GM23338 (cell line): ENCODE data around the gene RANBP1. TPM values are rescaled to one million over a fixed set of nuclear protein-coding genes. Genes with fewer than 3 reads are reported as not detected.

Source experiments
- ATAC-seq: fragments of 200-7000 bp; cut with Tn5 transposase; 3 replicates; pipeline ENCODE4 v1.9.1; 2020
- DNase-seq: peaks from one replicate; pipeline ENCODE4 v3.0.0-alpha.2; 2015; ENCODE audit warnings: low spot score
- H2AFZ ChIP-seq: fragments of 200-600 bp; sonication (generic); 2 replicates; pipeline ENCODE4 v1.8.0; 2016; ENCODE audit warnings: antibody characterized with exemption, mild to moderate bottlenecking, moderate library complexity
- H3F3A ChIP-seq: fragments of 200-600 bp; sonication (generic); replicated peaks from 2 replicates; pipeline ENCODE4 v1.8.0; 2017; ENCODE audit warnings: antibody characterized with exemption, mixed run types, low read depth
- H3K27ac ChIP-seq: fragments of 200-600 bp; sonication (generic); 2 replicates; pipeline ENCODE4 v1.6.1; 2016; ENCODE audit warnings: low read depth
- H3K27me3 ChIP-seq: fragments of 200-600 bp; sonication (generic); 2 replicates; pipeline ENCODE4 v1.8.0; 2016; ENCODE audit warnings: mild to moderate bottlenecking, mixed run types, moderate library complexity; ENCODE audit not compliant: insufficient read depth
- H3K36me3 ChIP-seq: fragments of 200-600 bp; sonication (generic); 2 replicates; pipeline ENCODE4 v1.8.0; 2016; ENCODE audit warnings: mild to moderate bottlenecking; ENCODE audit not compliant: insufficient read depth
- H3K4me1 ChIP-seq: fragments of 200-600 bp; sonication (generic); 2 replicates; pipeline ENCODE4 v1.8.0; 2016; ENCODE audit warnings: mild to moderate bottlenecking, moderate library complexity; ENCODE audit not compliant: insufficient read depth
- H3K4me2 ChIP-seq: fragments of 200-600 bp; sonication (generic); 2 replicates; pipeline ENCODE4 v1.7.1; 2017; ENCODE audit warnings: mixed run types
- H3K4me3 ChIP-seq: fragments of 200-600 bp; sonication (generic); 2 replicates; pipeline ENCODE4 v1.6.1; 2016; ENCODE audit warnings: mixed run types
- H3K79me2 ChIP-seq: fragments of 200-600 bp; sonication (generic); replicated peaks from 2 replicates; pipeline ENCODE4 v1.8.0; 2017; ENCODE audit warnings: mild to moderate bottlenecking; ENCODE audit not compliant: insufficient read depth
- H3K9me2 ChIP-seq: fragments of 200-600 bp; sonication (generic); 2 replicates; pipeline ENCODE4 v1.8.0; 2017; ENCODE audit not compliant: insufficient read depth
- H4K20me1 ChIP-seq: fragments of 200-600 bp; sonication (generic); replicated peaks from 2 replicates; pipeline ENCODE4 v1.8.0; 2017; ENCODE audit warnings: mild to moderate bottlenecking; ENCODE audit not compliant: insufficient read depth
- H3K27ac Mint-ChIP-seq: 2 replicates; pipeline ENCODE4 v1.8.0; 2020; ENCODE audit warnings: inconsistent platforms, mild to moderate bottlenecking, moderate library complexity, mixed read lengths
- H3K27me3 Mint-ChIP-seq: 3 replicates; pipeline ENCODE4 v1.8.0; 2022; ENCODE audit warnings: low read depth, mild to moderate bottlenecking, moderate library complexity, mixed read lengths, inconsistent platforms; ENCODE audit not compliant: insufficient read depth, poor library complexity
- H3K36me3 Mint-ChIP-seq: 3 replicates; pipeline ENCODE4 v1.8.0; 2021; ENCODE audit warnings: low read depth, mild to moderate bottlenecking, inconsistent platforms, moderate library complexity, mixed read lengths
- H3K4me1 Mint-ChIP-seq: 3 replicates; pipeline ENCODE4 v1.8.0; 2020; ENCODE audit warnings: mild to moderate bottlenecking, inconsistent platforms, mixed read lengths
- H3K4me3 Mint-ChIP-seq: 3 replicates; pipeline ENCODE4 v1.8.0; 2021; ENCODE audit warnings: moderate library complexity, mild to moderate bottlenecking, inconsistent platforms, mixed read lengths
- H3K9me3 Mint-ChIP-seq: 3 replicates; pipeline ENCODE4 v1.8.0; 2020; ENCODE audit warnings: moderate library complexity, mild to moderate bottlenecking, inconsistent platforms, mixed read lengths
- CREB1 ChIP-seq: fragments of 250-450 bp; sonication (Bioruptor Pico); IDR thresholded peaks from 2 replicates; pipeline ENCODE4 v1.5.0; 2020; ENCODE audit warnings: low read depth, mild to moderate bottlenecking, moderate library complexity
- CTCF ChIP-seq, 2 experiments: fragments of 200-600 bp in 1 of 2; sonication (generic) in 1 of 2; conservative IDR thresholded peaks; 2 replicates each; pipeline versions ENCODE4 v1.5.1 to v1.6.1; 2016 to 2017; ENCODE audit warnings: antibody characterized with exemption in 2 of 2, low read depth in 2 of 2, mild to moderate bottlenecking in 2 of 2, moderate library complexity in 1 of 2
- ETS1 ChIP-seq: IDR thresholded peaks from 2 replicates; pipeline ENCODE4 v1.6.1; 2016; ENCODE audit warnings: antibody characterized with exemption
- EZH2 ChIP-seq: fragments of 200-600 bp; sonication (generic); IDR thresholded peaks from one replicate; pipeline ENCODE4 v1.8.0; 2017; ENCODE audit warnings: antibody characterized with exemption, mild to moderate bottlenecking, low read depth; ENCODE audit not compliant: unreplicated experiment
- EZH2phosphoT487 ChIP-seq: fragments of 200-600 bp; sonication (generic); IDR thresholded peaks from one replicate; pipeline ENCODE4 v1.8.1; 2018; ENCODE audit warnings: antibody characterized with exemption; ENCODE audit not compliant: unreplicated experiment
- JUNB ChIP-seq: IDR thresholded peaks from one replicate; pipeline ENCODE4 v1.6.1; 2016; ENCODE audit warnings: antibody characterized with exemption; ENCODE audit not compliant: unreplicated experiment
- NANOG ChIP-seq: IDR thresholded peaks from 2 replicates; pipeline ENCODE4 v1.6.1; 2016; ENCODE audit warnings: antibody characterized with exemption, borderline replicate concordance
- POLR2AphosphoS5 ChIP-seq: IDR thresholded peaks from 2 replicates; pipeline ENCODE4 v1.6.1; 2016; ENCODE audit warnings: antibody characterized with exemption, low read depth
- REST ChIP-seq: IDR thresholded peaks from one replicate; pipeline ENCODE4 v1.6.1; 2018; ENCODE audit warnings: antibody characterized with exemption; ENCODE audit not compliant: unreplicated experiment
- STAT1 ChIP-seq: IDR thresholded peaks from one replicate; pipeline ENCODE4 v1.6.1; 2016; ENCODE audit warnings: antibody characterized with exemption; ENCODE audit not compliant: unreplicated experiment
- ZNF114 ChIP-seq: fragments of 250-450 bp; sonication (Bioruptor Pico); IDR thresholded peaks from 2 replicates; pipeline ENCODE4 v1.5.0; 2020; ENCODE audit warnings: mild to moderate bottlenecking, moderate library complexity
- ZNF331 ChIP-seq: fragments of 250-450 bp; sonication (Bioruptor Pico); IDR thresholded peaks from 2 replicates; pipeline ENCODE4 v1.5.0; 2020; ENCODE audit warnings: low read depth, mild to moderate bottlenecking, moderate library complexity
- polyA plus RNA-seq: library from polyadenylated mRNA; unstranded; fragments of >200 nt; fragmentation: Nextera tagmentation; extraction: Ambion mirVana; gene quantifications from 2 replicates; pipeline ENCODE4 v1.2.1, GENCODE V29; 2016
- total RNA-seq: library from RNA; depleted of rRNA; stranded (reverse); fragments of >200 nt; shearing (Covaris generic); gene quantifications from 2 replicates; pipeline ENCODE4 v1.2.3, GENCODE V29; 2014

The RANBP1 gene
- total and polyA plus RNA-seq, 2 experiments from 2014 or later: 1,014 to 1,206 TPM

GRCh38 chr22:20068640-20069039 is 47.3 kb upstream of the RANBP1 start:
- Histone ChIP-seq H3K4me2 (no peak overlapping the region), H3K79me2 (no peaks in the 10 kb centered on the region), H3K4me3 (no peak overlapping the region), H3K9me2 (no peaks in the 10 kb centered on the region), H3K27me3 (no peaks in the 10 kb centered on the region), H3F3A (no peaks in the 10 kb centered on the region), H2AFZ (no peak overlapping the region), H3K27ac (no peak overlapping the region), H3K36me3 (no peaks in the 10 kb centered on the region), H3K4me1 (no peaks in the 10 kb centered on the region), H4K20me1 (no peaks in the 10 kb centered on the region)
- DNase-seq (no peak), ATAC-seq (no peak)
- Mint-ChIP-seq H3K4me3 (no peak overlapping the region), H3K9me3 (no peaks in the 10 kb centered on the region), H3K27ac (no peak overlapping the region), H3K36me3 (no peaks in the 10 kb centered on the region), H3K4me1 (no peaks in the 10 kb centered on the region), H3K27me3 (peaks cover 7% of the 10 kb centered on the region)
- TF ChIP-seq CTCF (conservative IDR thresholded peaks at IDR 0.05; ENCODE audit: low read depth in 2 of 2): no peak
- no peak for TF ChIP-seq ZNF114 (CRISPR knock-in tag)
- TF ChIP-seq POLR2AphosphoS5: no peak
- no peak for TF ChIP-seq ZNF331 (CRISPR knock-in tag)
- no peak for TF ChIP-seq CREB1 (CRISPR knock-in tag)
- TF ChIP-seq STAT1: no peak
- no peak for TF ChIP-seq ETS1
- TF ChIP-seq REST: no peak
- no peak for TF ChIP-seq NANOG

- Mint-ChIP-seq H3K4me3 (no peak overlapping the region), H3K9me3 (no peaks in the 10 kb centered on the region), H3K4me1 (no peaks in the 10 kb centered on the region), H3K36me3 (no peaks in the 10 kb centered on the region), H3K27ac (no peak overlapping the region), H3K27me3 (peaks cover 7% of the 10 kb centered on the region)
- no peaks in the 10 kb centered on the region for H4K20me1 ChIP-seq
- no peak overlapping the region for H3K27ac ChIP-seq
- H2AFZ ChIP-seq: no peak overlapping the region
- H3K27me3 ChIP-seq: no peaks in the 10 kb centered on the region
- H3K9me2 ChIP-seq: no peaks in the 10 kb centered on the region
- no peaks in the 10 kb centered on the region for H3F3A ChIP-seq
- H3K4me2 ChIP-seq: no peak overlapping the region
- H3K36me3 ChIP-seq: no peaks in the 10 kb centered on the region
- H3K4me3 ChIP-seq: no peak overlapping the region
- DNase-seq (no peak), ATAC-seq (no peak)
- no peaks in the 10 kb centered on the region for H3K4me1 ChIP-seq
- H3K79me2 ChIP-seq: no peaks in the 10 kb centered on the region
- no peak for TF ChIP-seq EZH2phosphoT487
- no peak for TF ChIP-seq ETS1
- no peak for TF ChIP-seq NANOG
- TF ChIP-seq POLR2AphosphoS5: no peak
- no peak for TF ChIP-seq JUNB
- no peak for TF ChIP-seq STAT1
- TF ChIP-seq CTCF (conservative IDR thresholded peaks at IDR 0.05; ENCODE audit: low read depth in 2 of 2): no peak
- no peak for TF ChIP-seq ZNF114 (CRISPR knock-in tag)
- TF ChIP-seq CREB1 (CRISPR knock-in tag): no peak
- TF ChIP-seq EZH2: no peak
- no peak for TF ChIP-seq ZNF331 (CRISPR knock-in tag)
Observed at GRCh38 chr22:20069331-20070042, 46.4 kb upstream of the RANBP1 start.
